Smooth muscle cell (in vitro differentiated cells): ENCODE results near the gene FGGY. TPM values are rescaled to one million over a fixed set of nuclear protein-coding genes. Genes with fewer than 3 reads are reported as not detected.
A peak's percentile ranks its signal among the peaks of the same experiment; 100 is the strongest.
"Not testable (repeated sequence)": the region's sequence is repeated elsewhere in the genome, so short reads cannot be mapped to it uniquely, and the experiment has no call there.

Source experiments
- DNase-seq: peaks from one replicate; lab custom pipeline; 2025; ENCODE audit not compliant: unreplicated experiment; lab: John Stamatoyannopoulos, UW
- H2AFZ ChIP-seq: fragments of 200-600 bp; sonication (generic); 2 replicates; pipeline ENCODE4 v1.6.0; 2016; ENCODE audit warnings: antibody characterized with exemption, low read depth, mild to moderate bottlenecking
- H3F3A ChIP-seq: fragments of 200-600 bp; sonication (generic); 2 replicates; pipeline ENCODE4 v1.6.0; 2017; ENCODE audit warnings: antibody characterized with exemption, low read depth
- H3K27ac ChIP-seq: fragments of 200-600 bp; sonication (generic); 2 replicates; pipeline ENCODE4 v1.5.1; 2016; ENCODE audit warnings: low read depth, mild to moderate bottlenecking
- H3K27me3 ChIP-seq: fragments of 200-600 bp; sonication (generic); 2 replicates; pipeline ENCODE4 v1.6.1; 2016; ENCODE audit warnings: low read depth, mild to moderate bottlenecking
- H3K36me3 ChIP-seq: fragments of 200-600 bp; sonication (generic); 2 replicates; pipeline ENCODE4 v1.5.1; 2016; ENCODE audit warnings: low read depth
- H3K4me1 ChIP-seq: fragments of 200-600 bp; sonication (generic); 2 replicates; pipeline ENCODE4 v1.5.1; 2016; ENCODE audit warnings: low read depth
- H3K4me2 ChIP-seq: fragments of 200-600 bp; sonication (generic); 2 replicates; pipeline ENCODE4 v1.6.0; 2016; ENCODE audit warnings: mild to moderate bottlenecking
- H3K4me3 ChIP-seq: fragments of 200-600 bp; sonication (generic); 2 replicates; pipeline ENCODE4 v1.5.1; 2016; ENCODE audit warnings: mild to moderate bottlenecking
- H3K79me2 ChIP-seq: fragments of 200-600 bp; sonication (generic); 2 replicates; pipeline ENCODE4 v1.6.0; 2016; ENCODE audit warnings: low read depth, mild to moderate bottlenecking
- H3K9ac ChIP-seq: fragments of 200-600 bp; sonication (generic); 2 replicates; pipeline ENCODE4 v1.6.0; 2016; ENCODE audit warnings: low read depth
- H3K9me3 ChIP-seq: fragments of 200-600 bp; sonication (generic); replicated peaks from 2 replicates; pipeline ENCODE4 v1.5.1; 2016; ENCODE audit warnings: low read depth
- H4K20me1 ChIP-seq: fragments of 200-600 bp; sonication (generic); 2 replicates; pipeline ENCODE4 v1.6.0; 2016; ENCODE audit warnings: low read depth
- WGBS: methylation state at CpG from one replicate; pipeline ENCODE4 v1.1.7; 2016; ENCODE audit warnings: low lambda C conversion rate; 5-methylcytosine and 5-hydroxymethylcytosine counted together
- polyA plus RNA-seq: library from polyadenylated mRNA; unstranded; fragments of >200 nt; fragmentation: Nextera tagmentation; extraction: Ambion mirVana; gene quantifications from 2 replicates; pipeline ENCODE4 v1.2.1, GENCODE V29; 2016
- total RNA-seq: library from RNA; depleted of rRNA; stranded (reverse); fragments of >200 nt; gene quantifications from 2 replicates; pipeline ENCODE4 v1.2.3, GENCODE V29; 2014
- TF ChIP-seq, protein P1 (sequence below): fragments of 200-600 bp; sonication (generic); IDR thresholded peaks from 2 replicates; pipeline ENCODE4 v1.5.1; 2017; ENCODE audit warnings: borderline replicate concordance, mild to moderate bottlenecking, antibody characterized with exemption; ENCODE audit not compliant: insufficient read depth, poor library complexity, severe bottlenecking

Gene FGGY
- total and polyA plus RNA-seq, 2 experiments from 2014 or later = 5.1 to 9.2 TPM

DNA sequence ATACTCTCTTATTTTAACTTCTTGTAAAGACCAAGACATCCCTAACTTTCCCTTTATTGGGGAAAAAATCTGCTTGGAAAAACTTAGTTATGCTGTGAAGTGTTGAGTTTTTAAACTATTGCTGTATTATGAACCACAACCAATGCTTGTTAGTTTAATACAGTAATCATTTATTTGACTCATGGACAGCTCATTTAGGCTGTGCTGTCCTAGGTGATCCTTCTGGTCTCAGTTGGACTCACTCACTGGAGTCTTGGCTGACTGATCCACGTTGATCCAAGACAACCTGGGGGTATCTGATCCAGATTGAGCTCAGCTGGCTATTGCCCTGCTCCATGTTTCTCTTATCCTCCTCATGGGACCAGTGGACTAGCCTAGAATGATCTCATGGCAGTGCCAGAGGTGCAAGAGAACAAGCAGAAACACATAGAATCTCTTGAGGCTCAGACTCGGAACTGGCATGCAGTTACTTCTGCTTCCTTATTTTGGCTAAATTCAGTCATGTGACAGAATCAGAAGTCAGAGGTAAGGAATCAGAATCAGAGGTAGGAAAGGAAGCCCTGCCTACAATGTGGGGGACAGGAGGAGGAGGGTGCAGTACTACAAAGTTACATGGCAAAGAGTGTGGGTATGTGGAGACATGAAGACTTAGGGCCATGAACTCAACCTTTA, 156.5 kb downstream of the FGGY start:
- Histone ChIP-seq H3K4me1 (peaks cover 6% of the 10 kb centered on the region), H3K9ac (no peak overlapping the region), H3K27me3 (no peaks in the 10 kb centered on the region), H3K9me3 (no peaks in the 10 kb centered on the region), H3K79me2 (no peaks in the 10 kb centered on the region), H2AFZ (no peak overlapping the region), H3K4me3 (no peak overlapping the region), H3K4me2 (no peak overlapping the region), H3K36me3 (no peaks in the 10 kb centered on the region), H4K20me1 (no peaks in the 10 kb centered on the region), H3F3A (peaks cover 3% of the 10 kb centered on the region), H3K27ac (no peak overlapping the region)
- no peak for DNase-seq
- WGBS = 94% methylated on average over 2 of the region's 2 CpGs
- TF ChIP-seq, protein P1, sequence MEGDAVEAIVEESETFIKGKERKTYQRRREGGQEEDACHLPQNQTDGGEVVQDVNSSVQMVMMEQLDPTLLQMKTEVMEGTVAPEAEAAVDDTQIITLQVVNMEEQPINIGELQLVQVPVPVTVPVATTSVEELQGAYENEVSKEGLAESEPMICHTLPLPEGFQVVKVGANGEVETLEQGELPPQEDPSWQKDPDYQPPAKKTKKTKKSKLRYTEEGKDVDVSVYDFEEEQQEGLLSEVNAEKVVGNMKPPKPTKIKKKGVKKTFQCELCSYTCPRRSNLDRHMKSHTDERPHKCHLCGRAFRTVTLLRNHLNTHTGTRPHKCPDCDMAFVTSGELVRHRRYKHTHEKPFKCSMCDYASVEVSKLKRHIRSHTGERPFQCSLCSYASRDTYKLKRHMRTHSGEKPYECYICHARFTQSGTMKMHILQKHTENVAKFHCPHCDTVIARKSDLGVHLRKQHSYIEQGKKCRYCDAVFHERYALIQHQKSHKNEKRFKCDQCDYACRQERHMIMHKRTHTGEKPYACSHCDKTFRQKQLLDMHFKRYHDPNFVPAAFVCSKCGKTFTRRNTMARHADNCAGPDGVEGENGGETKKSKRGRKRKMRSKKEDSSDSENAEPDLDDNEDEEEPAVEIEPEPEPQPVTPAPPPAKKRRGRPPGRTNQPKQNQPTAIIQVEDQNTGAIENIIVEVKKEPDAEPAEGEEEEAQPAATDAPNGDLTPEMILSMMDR = no peak

DNA sequence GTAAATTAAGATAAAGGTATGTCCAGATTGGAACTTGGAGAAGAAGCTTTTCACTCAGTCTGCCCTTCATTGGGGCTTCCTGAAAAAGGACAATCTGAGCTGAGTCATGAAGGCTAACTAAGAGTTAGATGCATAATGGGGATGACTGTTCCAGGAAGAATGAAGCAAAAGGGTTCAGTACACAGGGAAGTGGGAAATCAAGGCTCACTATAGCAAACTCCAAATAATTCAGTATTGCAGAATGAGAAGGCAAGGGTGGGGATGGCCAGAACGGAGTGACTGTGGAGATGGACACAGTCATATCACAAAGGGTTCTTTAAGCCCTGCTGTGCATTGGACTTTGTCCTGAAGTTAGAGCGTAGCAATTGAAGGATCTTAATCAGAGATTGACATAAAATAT, 158.3 kb downstream of the FGGY start:
- Histone ChIP-seq H3K4me3 (no peak overlapping the region), H3K4me2 (peak overlapping the region; percentile 43), H3K79me2 (no peaks in the 10 kb centered on the region), H3K36me3 (no peaks in the 10 kb centered on the region), H3K27ac (peak overlapping the region; percentile 37), H3K4me1 (peaks cover 6% of the 10 kb centered on the region), H3K9ac (no peak overlapping the region), H3K27me3 (no peaks in the 10 kb centered on the region), H4K20me1 (no peaks in the 10 kb centered on the region), H3K9me3 (no peaks in the 10 kb centered on the region), H2AFZ (no peak overlapping the region), H3F3A (peaks cover 3% of the 10 kb centered on the region)
- WGBS = 86% methylated on average over 2 of the region's 2 CpGs
- DNase-seq = no peak
- TF ChIP-seq, protein P1 = no peak

DNA sequence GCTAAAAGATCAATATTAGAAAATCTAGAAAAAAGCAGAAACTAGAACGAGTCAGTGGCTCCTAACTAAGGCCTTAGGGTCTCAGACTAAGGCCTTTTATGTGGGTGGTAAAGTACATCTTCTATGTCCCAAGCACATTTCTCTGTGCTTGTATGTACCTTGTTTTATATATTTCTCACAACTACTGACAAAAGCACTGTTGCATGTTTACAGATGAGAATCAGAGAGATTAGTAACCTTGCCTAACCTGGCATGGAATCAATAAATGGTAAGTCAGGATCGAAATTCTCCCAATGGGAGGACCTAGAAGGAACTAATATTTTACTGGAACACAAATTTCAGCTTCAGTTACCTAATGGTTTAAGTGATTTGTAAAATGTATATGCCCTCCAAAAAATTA, 160.9 kb downstream of the FGGY start:
- Histone ChIP-seq H3K79me2 (no peaks in the 10 kb centered on the region), H3K4me3 (no peak overlapping the region), H2AFZ (no peak overlapping the region), H3K4me1 (no peaks in the 10 kb centered on the region), H3F3A (peaks cover 3% of the 10 kb centered on the region), H3K9me3 (no peaks in the 10 kb centered on the region), H3K4me2 (no peak overlapping the region), H3K27ac (no peak overlapping the region), H4K20me1 (no peaks in the 10 kb centered on the region), H3K27me3 (no peaks in the 10 kb centered on the region), H3K9ac (no peak overlapping the region), H3K36me3 (no peaks in the 10 kb centered on the region)
- 87% methylated on average over 2 of the region's 2 CpGs for WGBS
- TF ChIP-seq, protein P1 = no peak
- no peak for DNase-seq

DNA sequence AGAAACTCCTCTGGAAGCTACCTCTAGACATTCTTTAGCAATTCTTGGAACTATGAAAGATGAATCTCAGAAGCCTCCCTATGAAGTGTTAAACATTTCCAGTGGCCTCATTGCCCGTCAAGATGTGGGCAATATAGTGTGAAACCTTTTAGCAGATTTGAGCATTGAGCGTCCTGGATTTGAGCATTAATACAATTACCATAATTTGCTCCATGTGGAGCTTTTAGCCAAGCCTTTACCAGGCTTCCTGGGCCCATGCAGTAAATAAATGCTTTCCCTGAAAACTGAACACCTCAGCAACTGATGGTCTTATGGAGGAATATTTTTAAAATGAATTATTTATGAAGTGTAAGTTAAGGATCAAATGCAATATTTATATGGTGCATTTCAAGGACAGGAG, 162.0 kb downstream of the FGGY start:
- Histone ChIP-seq H3K4me3 (no peak overlapping the region), H3K27ac (no peak overlapping the region), H2AFZ (no peak overlapping the region), H4K20me1 (no peaks in the 10 kb centered on the region), H3K4me2 (no peak overlapping the region), H3K79me2 (no peaks in the 10 kb centered on the region), H3K27me3 (no peaks in the 10 kb centered on the region), H3F3A (peaks cover 3% of the 10 kb centered on the region), H3K9me3 (no peaks in the 10 kb centered on the region), H3K9ac (no peak overlapping the region), H3K36me3 (no peaks in the 10 kb centered on the region), H3K4me1 (no peaks in the 10 kb centered on the region)
- DNase-seq = no peak
- WGBS = 78% methylated on average over 2 of the region's 2 CpGs
- TF ChIP-seq, protein P1 = no peak

DNA sequence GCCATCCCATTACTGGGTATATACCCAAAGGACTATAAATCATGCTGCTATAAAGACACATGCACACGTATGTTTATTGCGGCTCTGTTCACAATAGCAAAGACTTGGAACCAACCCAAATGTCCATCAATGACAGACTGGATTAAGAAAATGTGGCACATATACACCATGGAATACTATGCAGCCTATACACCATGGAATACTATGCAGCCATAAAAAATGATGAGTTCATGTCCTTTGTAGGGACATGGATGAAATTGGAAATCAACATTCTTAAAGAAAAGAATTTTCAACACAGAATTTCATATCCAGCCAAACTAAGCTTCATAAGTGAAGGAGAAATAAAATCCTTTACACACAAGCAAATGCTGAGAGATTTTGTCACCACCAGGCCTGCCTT, 166.0 kb downstream of the FGGY start:
- H3K4me1 ChIP-seq, H4K20me1 ChIP-seq, H3K27me3 ChIP-seq, H3K79me2 ChIP-seq, H3K27ac ChIP-seq, H3F3A ChIP-seq, DNase-seq, H2AFZ ChIP-seq, H3K9me3 ChIP-seq, H3K36me3 ChIP-seq, H3K4me3 ChIP-seq, H3K9ac ChIP-seq, H3K4me2 ChIP-seq: not testable (repeated sequence)
- 100% methylated on average over 2 of the region's 2 CpGs for WGBS

DNA sequence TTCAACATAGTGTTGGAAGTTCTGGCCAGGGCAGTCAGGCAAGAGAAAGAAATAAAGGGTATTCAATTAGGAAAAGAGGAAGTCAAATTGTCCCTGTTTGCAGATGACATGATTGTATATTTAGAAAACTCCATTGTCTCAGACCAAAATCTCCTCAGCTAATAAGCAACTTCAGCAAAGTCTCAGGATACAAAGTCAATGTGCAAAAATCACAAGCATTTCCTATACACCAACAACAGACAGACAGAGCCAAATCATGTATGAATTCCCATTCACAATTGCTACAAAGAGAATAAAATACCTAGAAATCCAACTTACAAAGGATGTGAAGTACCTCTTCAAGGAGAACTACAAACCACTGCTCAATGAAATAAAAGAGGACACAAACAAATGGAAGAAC, 168.6 kb downstream of the FGGY start:
- H3K36me3 ChIP-seq, H3F3A ChIP-seq, H3K27ac ChIP-seq, H4K20me1 ChIP-seq, H3K79me2 ChIP-seq, H3K4me2 ChIP-seq, H3K9me3 ChIP-seq, H3K4me3 ChIP-seq, H2AFZ ChIP-seq, H3K4me1 ChIP-seq, DNase-seq, H3K9ac ChIP-seq, H3K27me3 ChIP-seq: not testable (repeated sequence)
